Omental fat pad (tissue), 4 donors: ENCODE results near the gene PPM1M. TPM values are rescaled to one million over a fixed set of nuclear protein-coding genes. Genes with fewer than 3 reads are reported as not detected.

Experiments used
- ATAC-seq: fragments of 150-250 bp; one replicate; pipeline ENCODE4 v1.9.1; 2016; ENCODE audit warnings: mild to moderate bottlenecking, moderate library complexity; ENCODE audit not compliant: low FRiP score
- DNase-seq: peaks from one replicate; pipeline ENCODE4 v3.0.0-alpha.2; 2019; ENCODE audit warnings: low spot score
- CTCF ChIP-seq, 3 donors: fragments of 450-650 bp; IDR thresholded peaks; one replicate each; pipeline ENCODE4 v1.5.1; 2016 to 2017; ENCODE audit warnings: antibody characterized with exemption in 3 of 3, mild to moderate bottlenecking in 3 of 3, moderate library complexity in 2 of 3
- total RNA-seq, 4 donors: library from RNA; depleted of rRNA; stranded (reverse); fragments of >200 nt; gene quantifications; one replicate each; pipeline ENCODE4 v1.1.0, GENCODE V29; 2016

Gene PPM1M
- total RNA-seq, 4 donors from 2014 or later: 17.0 to 32.2 (median 23.9) TPM

DNA sequence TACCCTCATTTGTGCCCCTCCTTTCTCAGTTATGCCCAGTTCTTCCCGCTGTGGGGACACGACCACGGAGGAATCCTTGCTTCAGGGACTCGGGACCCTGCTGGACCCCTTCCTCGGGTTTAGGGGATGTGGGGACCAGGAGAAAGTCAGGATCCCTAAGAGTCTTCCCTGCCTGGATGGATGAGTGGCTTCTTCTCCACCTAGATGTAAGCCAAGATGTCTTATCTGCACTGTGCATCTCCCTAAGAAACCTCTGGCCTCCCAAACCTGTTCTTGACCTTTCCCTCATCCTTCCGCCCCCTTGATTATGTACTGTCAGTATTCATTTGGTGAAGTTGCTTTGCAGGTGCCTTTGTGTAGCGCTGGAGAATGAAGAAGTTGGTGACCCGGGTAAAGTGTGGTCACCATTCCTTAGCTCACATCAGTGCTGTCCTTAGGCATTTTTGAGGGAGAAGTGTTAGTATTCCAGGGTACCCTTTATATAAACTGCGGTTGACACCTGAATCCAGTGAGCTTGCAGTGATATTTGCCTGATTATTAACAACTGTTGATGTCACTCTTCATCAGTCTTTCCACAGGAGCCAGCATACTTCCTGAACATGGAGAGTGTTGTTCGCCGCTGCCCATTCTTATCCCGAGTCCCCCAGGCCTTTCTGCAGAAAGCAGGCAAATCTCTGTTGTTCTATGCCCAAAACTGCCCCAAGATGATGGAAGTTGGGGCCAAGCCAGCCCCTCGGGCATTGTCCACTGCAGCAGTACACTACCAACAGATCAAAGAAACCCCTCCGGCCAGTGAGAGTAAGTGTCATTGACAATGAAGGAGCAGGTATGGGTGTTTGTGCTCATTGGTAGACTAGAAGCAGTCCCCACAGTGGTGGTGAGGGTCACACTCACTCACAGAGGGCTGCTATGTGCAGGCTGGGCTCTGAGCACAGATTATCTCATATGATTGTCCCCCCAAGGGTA, 46.6 kb upstream of the PPM1M start:
- DNase-seq: no peak
- no peak for TF ChIP-seq CTCF (IDR thresholded peaks at IDR 0.05)
- ATAC-seq: no peak

DNA sequence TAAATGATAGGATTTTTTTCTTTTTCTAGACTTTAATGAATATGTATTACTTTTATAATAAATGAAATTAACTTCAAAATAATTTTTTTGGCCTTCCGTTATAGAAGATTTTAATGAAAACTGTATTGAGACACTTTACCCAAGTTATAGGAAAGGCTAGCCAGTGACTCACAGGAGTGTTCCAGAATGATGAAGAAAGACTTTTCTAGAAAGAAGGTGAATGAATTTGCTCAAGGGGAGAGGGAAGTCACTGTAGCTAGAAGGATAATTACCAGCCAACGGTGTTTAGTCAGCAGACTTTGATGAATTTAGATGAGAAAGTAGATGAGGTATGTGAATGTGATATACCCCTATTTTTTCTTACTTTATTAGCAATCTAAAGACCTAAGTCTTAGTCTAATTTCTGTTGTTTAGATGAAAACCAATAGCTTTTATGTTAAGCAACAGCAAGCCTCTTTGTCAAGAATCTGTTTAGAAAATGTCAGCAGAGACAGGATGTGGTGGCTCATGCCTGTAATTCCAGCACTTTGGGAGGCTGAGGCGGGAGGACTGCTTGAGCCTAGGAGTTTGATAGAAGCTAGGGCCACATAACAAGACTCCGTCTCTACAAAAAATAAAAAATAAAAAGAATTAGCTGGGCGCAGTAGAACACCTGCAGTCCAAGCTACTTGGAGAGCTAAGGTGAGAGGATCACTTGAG, 44.4 kb upstream of the PPM1M start:
- no peak for TF ChIP-seq CTCF (IDR thresholded peaks at IDR 0.05)
- ATAC-seq: no peak
- DNase-seq: no peak

- TF ChIP-seq CTCF (IDR thresholded peaks at IDR 0.05): no peak
- no peak for DNase-seq
- ATAC-seq: no peak
Measured at GRCh38 chr3:52202384-52203077, 43.0 kb upstream of the PPM1M start.

- no peak for TF ChIP-seq CTCF (IDR thresholded peaks at IDR 0.05)
- no peak for ATAC-seq
- no peak for DNase-seq
Measured at GRCh38 chr3:52203701-52204100, 41.9 kb upstream of the PPM1M start.

DNA sequence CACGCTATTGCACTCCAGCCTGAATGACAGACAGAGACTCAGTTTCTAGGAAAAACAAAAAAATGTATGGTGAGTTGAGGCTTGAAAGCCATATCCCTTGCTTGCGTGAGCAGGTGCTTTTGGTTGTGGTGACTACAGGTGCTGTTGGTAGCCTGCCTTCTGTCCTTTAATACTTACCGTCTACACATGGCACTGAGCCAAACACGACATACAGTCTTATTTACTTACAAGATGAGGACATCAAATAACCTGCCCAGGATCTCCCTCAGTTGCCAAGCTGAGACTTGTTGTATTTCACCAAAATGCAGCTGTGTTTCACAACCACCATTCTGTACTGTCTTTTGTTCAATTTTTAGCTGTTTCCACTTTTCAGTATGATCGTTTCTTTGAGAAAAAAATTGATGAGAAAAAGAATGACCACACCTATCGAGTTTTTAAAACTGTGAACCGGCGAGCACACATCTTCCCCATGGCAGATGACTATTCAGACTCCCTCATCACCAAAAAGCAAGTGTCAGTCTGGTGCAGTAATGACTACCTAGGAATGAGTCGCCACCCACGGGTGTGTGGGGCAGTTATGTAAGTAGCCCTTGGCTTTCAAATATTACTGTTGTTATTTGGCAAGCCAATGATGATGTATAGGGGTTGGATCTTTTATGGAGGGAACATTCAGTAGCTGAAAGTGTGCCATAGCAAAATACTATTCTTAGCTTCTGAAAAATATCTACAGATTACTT, 41.1 kb upstream of the PPM1M start:
- TF ChIP-seq CTCF (IDR thresholded peaks at IDR 0.05): no peak

DNA sequence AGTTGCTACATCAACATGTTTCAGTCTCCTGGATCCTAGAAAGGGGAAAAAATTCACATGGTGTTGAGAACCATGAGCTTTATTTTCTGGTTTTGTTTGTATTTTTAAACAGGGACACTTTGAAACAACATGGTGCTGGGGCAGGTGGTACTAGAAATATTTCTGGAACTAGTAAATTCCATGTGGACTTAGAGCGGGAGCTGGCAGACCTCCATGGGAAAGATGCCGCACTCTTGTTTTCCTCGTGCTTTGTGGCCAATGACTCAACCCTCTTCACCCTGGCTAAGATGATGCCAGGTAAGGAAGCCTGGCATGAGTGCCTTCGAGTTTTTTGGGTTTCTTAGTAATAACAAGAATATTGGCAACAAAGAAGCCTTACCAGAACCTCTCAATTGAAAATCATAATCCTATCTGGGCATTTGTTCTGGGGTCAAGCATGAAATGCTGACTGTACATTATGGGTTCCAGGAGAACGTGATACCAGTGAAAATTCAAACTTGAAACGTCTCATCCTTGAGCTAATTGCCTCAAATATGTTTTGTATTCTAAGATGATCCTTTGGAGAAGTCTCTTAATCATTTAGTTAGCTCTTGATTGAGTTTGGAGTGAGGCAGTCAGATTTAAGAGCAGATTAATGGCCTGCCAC, 39.7 kb upstream of the PPM1M start:
- no peak for TF ChIP-seq CTCF (IDR thresholded peaks at IDR 0.05)
- ATAC-seq: no peak
- no peak for DNase-seq

More for the DNA sequence above, 41.1 kb upstream of the PPM1M start:
- DNase-seq (no peak), ATAC-seq (no peak)
